ENCODE data around the gene CFAP46. TPM values are rescaled to one million over a fixed set of nuclear protein-coding genes. Genes with fewer than 3 reads are reported as not detected.

Gene CFAP46
- total and polyA plus RNA-seq, 2 of the 8 experiments (the other 6 are each of a cell fraction or from before 2014, with no cell fraction given): 2.6 to 4.8 TPM

GRCh38 chr10:132834891-132835847 is 107.2 kb downstream of the CFAP46 start:
- Histone ChIP-seq H3K14ac (ENCODE audit: insufficient read length) (no peak overlapping the region), H3K9me3 (ENCODE audit: insufficient read depth in 2 of 2, low read depth in 1 of 2, low read length in 1 of 2) (no peaks in the 10 kb centered on the region; a peak in 1 of 4 replicates), H3K23ac (ENCODE audit: insufficient read length) (no peak overlapping the region), H2BK120ac (replicated peaks; ENCODE audit: low read depth, low read length) (peak overlapping the region; percentile 57), H3K23me2 (ENCODE audit: low read depth, low read length) (no peaks in the 10 kb centered on the region), H3K4me2 (ENCODE audit: insufficient read depth in 1 of 2, low read depth in 2 of 2, low read length in 2 of 2) (no peak overlapping the region), H4K8ac (ENCODE audit: extremely low read depth, insufficient read depth, low read length) (peak overlapping the region; percentile 17; the same call in 1 of the 2 replicates), H2BK12ac (ENCODE audit: low read depth, low read length) (peak overlapping the region; percentile 17; the same call in 1 of the 2 replicates), H2AFZ (ENCODE audit: low read length) (no peak overlapping the region), H3K4ac (replicated peaks; ENCODE audit: insufficient read length, low read depth, low read length) (peak overlapping the region; percentile 91), H2BK5ac (ENCODE audit: low read depth, low read length) (peak overlapping the region; percentile 60; the same call in 1 of the 2 replicates), H3K27ac (ENCODE audit: low read depth, low read length) (no peak overlapping the region), H3K18ac (ENCODE audit: extremely low read depth, low read length) (no peak overlapping the region), H2AK5ac (ENCODE audit: low read depth, low read length) (peak overlapping the region; percentile 93; the same call in 1 of the 2 replicates), H2BK20ac (ENCODE audit: low read length) (no peak overlapping the region), H2BK15ac (ENCODE audit: low read length) (peak overlapping the region; percentile 72; the same call in 1 of the 2 replicates), H3K56ac (replicated peaks; ENCODE audit: insufficient read length, low read depth, low read length) (no peak overlapping the region), H3K79me2 (ENCODE audit: control insufficient read depth in 1 of 2, insufficient read depth in 2 of 2, low read length in 2 of 2) (no peaks in the 10 kb centered on the region), H3K79me1 (ENCODE audit: low read depth, low read length) (no peaks in the 10 kb centered on the region), H3K4me1 (replicated peaks in 1 of 4; ENCODE audit: control insufficient read depth in 3 of 4, insufficient read depth in 4 of 4, low read length in 3 of 4) (peaks cover 0 to 10% (median 4%) of the 10 kb centered on the region in 4 experiments; a peak in 5 of 7 replicates), H3K36me3 (ENCODE audit: control insufficient read depth in 2 of 4, insufficient read depth in 4 of 4, low read length in 3 of 4) (no peaks in the 10 kb centered on the region), H3K4me3 (ENCODE audit: extremely low read depth in 1 of 4, insufficient read depth in 2 of 4, low read depth in 3 of 4, low read length in 4 of 4) (no peak overlapping the region), H4K5ac (ENCODE audit: insufficient read length, low read depth, low read length) (no peak overlapping the region), H4K20me1 (replicated peaks in 1 of 2; ENCODE audit: control insufficient read depth in 1 of 2, insufficient read depth in 2 of 2, low read length in 2 of 2) (peaks cover 0 to 3% of the 10 kb centered on the region in 2 experiments), H3K9ac (replicated peaks in 1 of 4; ENCODE audit: extremely low read depth in 1 of 4, low read depth in 3 of 4, low read length in 3 of 4) (no peak overlapping the region), H3K27me3 (replicated peaks in 1 of 4; ENCODE audit: control insufficient read depth in 3 of 4, extremely low read depth in 1 of 4, insufficient read depth in 3 of 4, low read length in 3 of 4) (no peaks in the 10 kb centered on the region), H4K91ac (replicated peaks; ENCODE audit: insufficient read length, low read length) (peak overlapping the region; percentile 69)
- ChIA-PET CTCF (ENCODE audit: partially characterized antibody) (interaction anchor here (0.6 to 1.5 kb wide), 8 partner anchors 15 to 359 kb away, joined by 3 to 4 read pairs (median 3); no protein-coding TSS in a partner anchor), POLR2A (ENCODE audit: partially characterized antibody) (no interaction called here)
- DNase-seq (ENCODE audit: low read depth in 1 of 2, low spot score in 2 of 2): no peak
- FAIRE-seq: no peak
- 90% methylated on average over 17 of the region's 25 CpGs; no CpG with 5 or more reads in 1 of the 2 experiments for WGBS, 2 experiments (ENCODE audit: extremely low coverage in 1 of 2, insufficient coverage in 1 of 2, insufficient read length in 1 of 2, insufficient replicate concordance in 2 of 2, low coverage in 1 of 2, low lambda C conversion rate in 2 of 2, missing lambda C conversion rate in 1 of 2)
- TF ChIP-seq ASH2L (IDR thresholded peaks at IDR 0.05; ENCODE audit: low read length) (no peak), TBP (IDR thresholded peaks at IDR 0.05; ENCODE audit: low read depth, low read length) (no peak)
